Thyroid gland (tissue), 4 donors: ENCODE results near the gene CFAP299. TPM values are rescaled to one million over a fixed set of nuclear protein-coding genes. Genes with fewer than 3 reads are reported as not detected.

Experiments used
- DNase-seq, 2 donors: peaks; one replicate each; pipeline ENCODE4 v3.0.0-alpha.2; 2019
- H3K27ac ChIP-seq, 3 donors: fragments of 200-600 bp; sonication (generic); 1 replicate in 2 of 3; 2 replicates in 1 of 3; pipeline ENCODE4 v1.5.1; 2016 to 2019; ENCODE audit warnings: mild to moderate bottlenecking in 1 of 3, moderate library complexity in 1 of 3
- H3K27me3 ChIP-seq: fragments of 200-600 bp; sonication (generic); one replicate; pipeline ENCODE4 v1.5.1; 2019
- H3K36me3 ChIP-seq, 2 donors: fragments of 200-600 bp; sonication (generic); one replicate each; pipeline ENCODE4 v1.5.1; 2016 to 2019
- H3K4me1 ChIP-seq, 2 donors: fragments of 200-600 bp; sonication (generic); one replicate each; pipeline ENCODE4 v1.5.1; 2017 to 2019
- H3K4me3 ChIP-seq, 3 donors: fragments of 200-600 bp; sonication (generic); replicated peaks in 1 of 3; 1 replicate in 2 of 3; 2 replicates in 1 of 3; pipeline ENCODE4 v1.5.1; 2016; ENCODE audit warnings: mild to moderate bottlenecking in 1 of 3
- H3K9me3 ChIP-seq: fragments of 200-600 bp; sonication (generic); one replicate; pipeline ENCODE4 v1.5.1; 2017
- POLR2A ChIP-seq, 2 donors: fragments of 450-650 bp; IDR thresholded peaks; one replicate each; pipeline ENCODE4 v1.6.1; 2017; ENCODE audit warnings: antibody characterized with exemption in 2 of 2, mild to moderate bottlenecking in 2 of 2, moderate library complexity in 1 of 2
- WGBS, 2 donors: methylation state at CpG; one replicate each; pipeline ENCODE4 v1.1.5; 2017; 5-methylcytosine and 5-hydroxymethylcytosine counted together
- intact Hi-C: fragments of 100-400 bp; cut with DNase I; formaldehyde crosslinking; loops from one replicate; pipeline ENCODE4 v1.15.1; 2023
- total RNA-seq, 4 donors: library from RNA; depleted of rRNA; stranded (reverse); fragments of >200 nt; gene quantifications; one replicate each; pipeline ENCODE4 v1.2.3, GENCODE V29; 2016
- TF ChIP-seq, protein P1 (sequence below), 6 experiments: fragments of 200-600 bp in 3 of 6; fragments of 450-650 bp in 3 of 6; sonication (generic) in 3 of 6; IDR thresholded peaks; one replicate each; pipeline ENCODE4 v1.5.1; 2016 to 2019; ENCODE audit warnings: antibody characterized with exemption in 6 of 6, mild to moderate bottlenecking in 2 of 6, inconsistent platforms in 1 of 6, moderate library complexity in 1 of 6

The CFAP299 gene
- total RNA-seq, 4 donors from 2014 or later: 1.3 to 2.8 (median 2.7) TPM; not detected in 1

DNA sequence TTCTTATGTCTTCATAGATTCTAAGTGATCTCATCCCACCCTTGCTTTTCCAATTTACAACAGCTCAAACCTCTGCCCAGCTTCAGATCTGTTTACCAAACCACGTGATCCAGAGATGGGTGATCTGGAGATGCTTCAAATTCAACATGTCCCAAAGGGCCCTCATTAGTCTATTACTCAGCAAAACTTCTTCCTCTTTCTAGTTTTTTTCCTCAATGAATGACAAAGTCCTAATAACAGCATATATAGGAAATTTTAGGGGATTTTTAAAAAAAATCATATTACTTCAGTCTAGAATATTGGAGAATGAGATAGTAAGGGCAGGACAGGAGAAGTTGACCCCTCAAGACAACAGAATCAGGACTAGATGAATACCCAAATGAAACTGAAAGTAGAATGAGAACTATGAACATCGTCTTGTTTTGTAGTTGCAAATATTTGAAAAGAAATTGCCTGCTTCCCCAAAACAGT, 127.1 kb downstream of the CFAP299 start:
- Histone ChIP-seq H3K4me1 (no peaks in the 10 kb centered on the region), H3K27ac (no peak overlapping the region), H3K4me3 (no peak overlapping the region), H3K27me3 (no peaks in the 10 kb centered on the region), H3K36me3 (no peaks in the 10 kb centered on the region), H3K9me3 (no peaks in the 10 kb centered on the region)
- TF ChIP-seq, protein P1, sequence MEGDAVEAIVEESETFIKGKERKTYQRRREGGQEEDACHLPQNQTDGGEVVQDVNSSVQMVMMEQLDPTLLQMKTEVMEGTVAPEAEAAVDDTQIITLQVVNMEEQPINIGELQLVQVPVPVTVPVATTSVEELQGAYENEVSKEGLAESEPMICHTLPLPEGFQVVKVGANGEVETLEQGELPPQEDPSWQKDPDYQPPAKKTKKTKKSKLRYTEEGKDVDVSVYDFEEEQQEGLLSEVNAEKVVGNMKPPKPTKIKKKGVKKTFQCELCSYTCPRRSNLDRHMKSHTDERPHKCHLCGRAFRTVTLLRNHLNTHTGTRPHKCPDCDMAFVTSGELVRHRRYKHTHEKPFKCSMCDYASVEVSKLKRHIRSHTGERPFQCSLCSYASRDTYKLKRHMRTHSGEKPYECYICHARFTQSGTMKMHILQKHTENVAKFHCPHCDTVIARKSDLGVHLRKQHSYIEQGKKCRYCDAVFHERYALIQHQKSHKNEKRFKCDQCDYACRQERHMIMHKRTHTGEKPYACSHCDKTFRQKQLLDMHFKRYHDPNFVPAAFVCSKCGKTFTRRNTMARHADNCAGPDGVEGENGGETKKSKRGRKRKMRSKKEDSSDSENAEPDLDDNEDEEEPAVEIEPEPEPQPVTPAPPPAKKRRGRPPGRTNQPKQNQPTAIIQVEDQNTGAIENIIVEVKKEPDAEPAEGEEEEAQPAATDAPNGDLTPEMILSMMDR (IDR thresholded peaks at IDR 0.05): no peak
- no peak for TF ChIP-seq POLR2A (IDR thresholded peaks at IDR 0.05)
- intact Hi-C loops: no loop called here
- 67 to 78% methylated on average over 2 of the region's 2 CpGs for WGBS, 2 donors
- no peak for DNase-seq

DNA sequence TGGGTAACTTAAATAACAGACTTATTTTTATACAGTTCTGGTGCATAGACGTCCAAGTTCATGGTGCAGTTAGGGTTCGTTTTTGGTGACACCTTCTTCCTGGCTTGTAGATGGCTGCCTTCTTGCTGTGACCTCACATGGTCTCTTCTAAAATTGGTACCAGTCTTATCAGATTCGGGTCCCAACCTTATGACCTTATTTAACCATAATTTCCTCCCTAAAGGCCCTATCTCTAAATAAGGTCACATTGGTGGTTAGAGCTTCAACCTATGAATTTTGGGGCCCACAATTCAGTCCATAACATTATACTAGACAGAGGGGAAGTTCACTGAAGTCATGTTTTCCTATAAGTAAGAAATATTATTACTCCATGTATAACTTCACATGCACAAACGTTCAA, 128.0 kb downstream of the CFAP299 start:
- no peak for TF ChIP-seq POLR2A (IDR thresholded peaks at IDR 0.05)
- TF ChIP-seq, protein P1 (IDR thresholded peaks at IDR 0.05): no peak
- intact Hi-C loops: no loop called here
- Histone ChIP-seq H3K9me3 (no peaks in the 10 kb centered on the region), H3K27me3 (no peaks in the 10 kb centered on the region), H3K36me3 (no peaks in the 10 kb centered on the region), H3K27ac (no peak overlapping the region), H3K4me1 (no peaks in the 10 kb centered on the region), H3K4me3 (no peak overlapping the region)
- DNase-seq: no peak
- WGBS, 2 donors: 82 to 84% methylated on average over 4 of the region's 4 CpGs

DNA sequence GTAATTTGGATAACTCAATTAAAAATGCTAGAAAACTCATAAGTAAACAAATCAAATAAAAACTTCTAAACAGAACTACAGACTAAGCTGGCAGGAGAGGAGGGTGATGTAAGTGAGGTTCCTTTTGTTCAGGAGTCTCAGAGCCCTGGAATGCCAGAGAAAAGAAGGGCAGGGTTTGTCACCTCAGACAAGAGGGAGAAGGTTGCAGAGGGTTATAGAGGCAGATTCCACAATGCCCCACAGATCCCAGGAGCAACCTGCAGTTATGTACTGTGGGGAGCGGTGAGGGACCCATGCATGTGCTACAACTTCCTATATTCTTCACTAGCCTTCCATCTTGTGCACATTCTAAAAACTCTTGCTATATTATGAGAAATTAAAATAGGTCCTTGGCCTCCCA, 129.7 kb downstream of the CFAP299 start:
- intact Hi-C loops: no loop called here
- H3K9me3 ChIP-seq: no peaks in the 10 kb centered on the region
- 88 to 100% methylated on average over 1 of the region's 1 CpG for WGBS, 2 donors
- DNase-seq: no peak
- TF ChIP-seq, protein P1 (IDR thresholded peaks at IDR 0.05): no peak
- TF ChIP-seq POLR2A (IDR thresholded peaks at IDR 0.05): no peak
- H3K4me1 ChIP-seq: no peaks in the 10 kb centered on the region
- no peaks in the 10 kb centered on the region for H3K36me3 ChIP-seq
- H3K27me3 ChIP-seq: no peaks in the 10 kb centered on the region
- no peak overlapping the region for H3K4me3 ChIP-seq
- H3K27ac ChIP-seq: no peak overlapping the region

DNA sequence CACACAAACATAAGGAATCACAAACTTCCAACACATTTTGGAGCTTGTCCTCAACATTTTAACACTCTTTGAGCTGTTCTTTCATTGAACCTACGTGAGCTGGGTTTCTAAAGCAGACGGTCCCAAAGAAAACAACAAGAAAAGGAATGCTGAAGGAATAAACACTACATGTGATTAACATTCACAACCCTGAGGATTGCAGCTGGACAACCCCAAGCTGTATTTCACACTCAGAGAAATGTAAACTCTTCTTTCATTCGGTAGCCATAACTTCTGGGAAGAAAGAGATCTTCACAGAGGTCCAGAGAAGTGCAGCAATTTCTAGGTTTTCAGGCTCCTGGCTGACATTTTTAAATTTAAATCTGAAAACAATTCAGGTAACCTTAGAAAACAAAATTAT, 130.2 kb downstream of the CFAP299 start:
- H3K36me3 ChIP-seq: no peaks in the 10 kb centered on the region
- no peaks in the 10 kb centered on the region for H3K4me1 ChIP-seq
- H3K9me3 ChIP-seq: no peaks in the 10 kb centered on the region
- H3K27ac ChIP-seq: no peak overlapping the region
- no peak for DNase-seq
- no peaks in the 10 kb centered on the region for H3K27me3 ChIP-seq
- no peak overlapping the region for H3K4me3 ChIP-seq
- no peak for TF ChIP-seq POLR2A (IDR thresholded peaks at IDR 0.05)
- intact Hi-C loops: no loop called here
- 81 to 88% methylated on average over 3 of the region's 3 CpGs for WGBS, 2 donors

GRCh38 chr4:80466618-80467017, 131.1 kb downstream of the CFAP299 start:
- no peaks in the 10 kb centered on the region for H3K36me3 ChIP-seq
- H3K4me3 ChIP-seq: no peak overlapping the region
- H3K4me1 ChIP-seq: no peaks in the 10 kb centered on the region
- H3K27me3 ChIP-seq: no peaks in the 10 kb centered on the region
- no peak overlapping the region for H3K27ac ChIP-seq
- TF ChIP-seq, protein P1 (IDR thresholded peaks at IDR 0.05): no peak
- TF ChIP-seq POLR2A (IDR thresholded peaks at IDR 0.05): no peak
- no peak for DNase-seq
- intact Hi-C loops: no loop called here
- H3K9me3 ChIP-seq: no peaks in the 10 kb centered on the region
- 73 to 75% methylated on average over 1 of the region's 1 CpG for WGBS, 2 donors

GRCh38 chr4:80471756-80472155, 136.2 kb downstream of the CFAP299 start:
- H3K4me1 ChIP-seq: no peaks in the 10 kb centered on the region
- WGBS, 2 donors: 15 to 19% methylated on average over 9 of the region's 9 CpGs
- TF ChIP-seq, protein P1 (IDR thresholded peaks at IDR 0.05): no peak
- DNase-seq: peak; percentile 73 to 78
- peak overlapping the region in 1 of 3 donors; percentile 61 for H3K27ac ChIP-seq
- no peaks in the 10 kb centered on the region for H3K36me3 ChIP-seq
- intact Hi-C loops: no loop called here
- no peaks in the 10 kb centered on the region for H3K27me3 ChIP-seq
- no peak overlapping the region for H3K4me3 ChIP-seq
- no peaks in the 10 kb centered on the region for H3K9me3 ChIP-seq
